Astrocyte (in vitro differentiated cells and primary cell): ENCODE data around the gene MAP4K4. TPM values are rescaled to one million over a fixed set of nuclear protein-coding genes. Genes with fewer than 3 reads are reported as not detected.

Experiments used
- DNase-seq: peaks from one replicate; pipeline ENCODE4 v3.0.0-alpha.2; 2010; ENCODE audit warnings: low read depth
- FAIRE-seq: peaks from 2 replicates; lab custom pipeline; 2011; peaks lifted over from hg19 to GRCh38; lab: Jason Lieb, UNC
- H2AFZ ChIP-seq: 2 replicates; pipeline ENCODE4 v1.6.0; 2012; ENCODE audit warnings: low read depth, low read length, inconsistent platforms
- H3K27ac ChIP-seq: 2 replicates; pipeline ENCODE4 v1.5.1; 2011; ENCODE audit warnings: low read depth, low read length, inconsistent platforms
- H3K27me3 ChIP-seq: 2 replicates; pipeline ENCODE4 v1.6.0; 2011; ENCODE audit warnings: low read length, inconsistent platforms; ENCODE audit not compliant: insufficient read depth
- H3K36me3 ChIP-seq: 2 replicates; pipeline ENCODE4 v1.5.1; 2011; ENCODE audit warnings: low read length, inconsistent platforms; ENCODE audit not compliant: insufficient read depth
- H3K4me1 ChIP-seq: 2 replicates; pipeline ENCODE4 v1.5.1; 2011; ENCODE audit warnings: low read length, inconsistent platforms; ENCODE audit not compliant: insufficient read depth
- H3K4me2 ChIP-seq: 2 replicates; pipeline ENCODE4 v1.6.0; 2012; ENCODE audit warnings: low read length, inconsistent platforms
- H3K4me3 ChIP-seq: 2 replicates; pipeline ENCODE4 v1.5.1; 2011; ENCODE audit warnings: low read depth, mild to moderate bottlenecking, low read length, inconsistent platforms; ENCODE audit not compliant: insufficient read depth
- H3K79me2 ChIP-seq: 2 replicates; pipeline ENCODE4 v1.6.0; 2012; ENCODE audit warnings: mild to moderate bottlenecking, low read length, inconsistent platforms; ENCODE audit not compliant: insufficient read depth
- H3K9ac ChIP-seq: 2 replicates; pipeline ENCODE4 v1.6.0; 2012; ENCODE audit warnings: mild to moderate bottlenecking, low read length, inconsistent platforms
- H3K9me3 ChIP-seq: 2 replicates; pipeline ENCODE4 v1.5.1; 2012; ENCODE audit warnings: low read depth, mild to moderate bottlenecking, low read length, inconsistent platforms; ENCODE audit not compliant: insufficient read depth
- H4K20me1 ChIP-seq: 2 replicates; pipeline ENCODE4 v1.6.0; 2012; ENCODE audit warnings: low read length, inconsistent platforms; ENCODE audit not compliant: insufficient read depth
- H3K27ac Mint-ChIP-seq: one replicate; pipeline ENCODE4 v1.8.0; 2021; ENCODE audit warnings: mild to moderate bottlenecking, mixed read lengths; ENCODE audit not compliant: unreplicated experiment
- H3K27me3 Mint-ChIP-seq: one replicate; pipeline ENCODE4 v1.8.0; 2021; ENCODE audit warnings: low read depth, mixed read lengths; ENCODE audit not compliant: unreplicated experiment
- H3K36me3 Mint-ChIP-seq: one replicate; pipeline ENCODE4 v1.8.0; 2021; ENCODE audit warnings: low read depth, mixed read lengths; ENCODE audit not compliant: unreplicated experiment
- H3K4me1 Mint-ChIP-seq: one replicate; pipeline ENCODE4 v1.8.0; 2021; ENCODE audit warnings: low read depth, mixed read lengths; ENCODE audit not compliant: unreplicated experiment
- H3K4me3 Mint-ChIP-seq: one replicate; pipeline ENCODE4 v1.8.0; 2021; ENCODE audit warnings: mild to moderate bottlenecking, moderate library complexity, mixed read lengths; ENCODE audit not compliant: unreplicated experiment
- H3K9me3 Mint-ChIP-seq: one replicate; pipeline ENCODE4 v1.8.0; 2021; ENCODE audit warnings: mild to moderate bottlenecking, mixed read lengths; ENCODE audit not compliant: unreplicated experiment
- CTCF ChIP-seq: IDR thresholded peaks from 2 replicates; pipeline ENCODE4 v1.5.1; 2011; ENCODE audit warnings: low read depth, mild to moderate bottlenecking, inconsistent platforms, low read length, moderate library complexity; ENCODE audit not compliant: insufficient read depth
- EZH2 ChIP-seq: IDR thresholded peaks from 2 replicates; pipeline ENCODE4 v1.6.1; 2012; ENCODE audit warnings: mild to moderate bottlenecking, low read length, inconsistent platforms; ENCODE audit not compliant: insufficient read depth
- total RNA-seq: library from RNA; stranded (reverse); gene quantifications from 2 replicates; pipeline ENCODE4 v1.2.1, GENCODE V29; 2021

Gene MAP4K4
- total RNA-seq, 1 donor from 2014 or later: 231 TPM

GRCh38 chr2:101679801-101680487 is 17.6 kb upstream of the MAP4K4 start:
- no peaks in the 10 kb centered on the region for H3K36me3 ChIP-seq
- Mint-ChIP-seq H3K27ac (no peak overlapping the region), H3K27me3 (no peaks in the 10 kb centered on the region), H3K4me3 (no peak overlapping the region), H3K4me1 (peaks cover 4% of the 10 kb centered on the region), H3K36me3 (no peaks in the 10 kb centered on the region), H3K9me3 (no peaks in the 10 kb centered on the region)
- no peak overlapping the region for H2AFZ ChIP-seq
- peak; percentile 64 for DNase-seq
- H3K27me3 ChIP-seq: no peaks in the 10 kb centered on the region
- peaks cover 12% of the 10 kb centered on the region for H3K4me1 ChIP-seq
- TF ChIP-seq EZH2: no peak
- TF ChIP-seq CTCF: no peak
- FAIRE-seq: no peak
- H3K9me3 ChIP-seq: no peaks in the 10 kb centered on the region
- H3K4me3 ChIP-seq: no peak overlapping the region
- H4K20me1 ChIP-seq: no peaks in the 10 kb centered on the region
- H3K9ac ChIP-seq: no peak overlapping the region
- no peak overlapping the region for H3K27ac ChIP-seq
- H3K79me2 ChIP-seq: no peaks in the 10 kb centered on the region
- peak overlapping the region; percentile 53 for H3K4me2 ChIP-seq

GRCh38 chr2:101682311-101682710 is 15.2 kb upstream of the MAP4K4 start:
- H2AFZ ChIP-seq: no peak overlapping the region
- no peaks in the 10 kb centered on the region for H3K79me2 ChIP-seq
- no peak overlapping the region for H3K4me3 Mint-ChIP-seq
- H3K27ac ChIP-seq: no peak overlapping the region
- H3K36me3 Mint-ChIP-seq: no peaks in the 10 kb centered on the region
- peaks cover 4% of the 10 kb centered on the region for H3K4me1 Mint-ChIP-seq
- H3K9me3 ChIP-seq: no peaks in the 10 kb centered on the region
- peaks cover 12% of the 10 kb centered on the region for H3K4me1 ChIP-seq
- no peaks in the 10 kb centered on the region for H3K9me3 Mint-ChIP-seq
- DNase-seq (no peak), FAIRE-seq (no peak)
- no peak overlapping the region for H3K9ac ChIP-seq
- H4K20me1 ChIP-seq: no peaks in the 10 kb centered on the region
- H3K4me3 ChIP-seq: no peak overlapping the region
- H3K36me3 ChIP-seq: no peaks in the 10 kb centered on the region
- TF ChIP-seq CTCF (no peak), EZH2 (no peak)
- no peaks in the 10 kb centered on the region for H3K27me3 Mint-ChIP-seq
- H3K27me3 ChIP-seq: no peaks in the 10 kb centered on the region
- H3K27ac Mint-ChIP-seq: no peak overlapping the region
- no peak overlapping the region for H3K4me2 ChIP-seq

GRCh38 chr2:101684313-101684712 is 13.2 kb upstream of the MAP4K4 start:
- H3K9me3 Mint-ChIP-seq: peaks cover 3% of the 10 kb centered on the region
- no peaks in the 10 kb centered on the region for H3K27me3 Mint-ChIP-seq

More at GRCh38 chr2:101684313-101684712, 13.2 kb upstream of the MAP4K4 start:
- no peaks in the 10 kb centered on the region for H3K27me3 ChIP-seq
- H3K9me3 ChIP-seq: no peaks in the 10 kb centered on the region
- Mint-ChIP-seq H3K27ac (no peak overlapping the region), H3K4me3 (no peak overlapping the region), H3K4me1 (peaks cover 2% of the 10 kb centered on the region), H3K36me3 (no peaks in the 10 kb centered on the region)
- H3K27ac ChIP-seq: no peak overlapping the region
- no peak overlapping the region for H3K9ac ChIP-seq
- no peaks in the 10 kb centered on the region for H3K79me2 ChIP-seq
- H4K20me1 ChIP-seq: no peaks in the 10 kb centered on the region
- no peak overlapping the region for H3K4me3 ChIP-seq
- no peak for TF ChIP-seq EZH2
- TF ChIP-seq CTCF: no peak
- no peak overlapping the region for H3K4me2 ChIP-seq
- H3K36me3 ChIP-seq: no peaks in the 10 kb centered on the region
- DNase-seq: no peak
- peaks cover 9% of the 10 kb centered on the region for H3K4me1 ChIP-seq
- H2AFZ ChIP-seq: no peak overlapping the region
- FAIRE-seq: no peak
